HepG2 (cell line): Measurements from ENCODE around the gene SOX9. TPM values are rescaled to one million over a fixed set of nuclear protein-coding genes. Genes with fewer than 3 reads are reported as not detected.

Experiments
- ATF1 ChIP-seq: IDR thresholded peaks from 2 replicates; pipeline ENCODE4 v1.6.1; 2016; ENCODE audit warnings: mild to moderate bottlenecking, control low read depth
- ATRX ChIP-seq: sonication (generic); formaldehyde crosslinking; IDR thresholded peaks from 2 replicates; pipeline ENCODE4 v1.4.0; 2020; ENCODE audit warnings: missing genetic modification reagents, borderline replicate concordance
- MED13 ChIP-seq: sonication (generic); formaldehyde crosslinking; IDR thresholded peaks from 2 replicates; pipeline ENCODE4 v1.5.0; 2020; ENCODE audit warnings: missing genetic modification reagents
- MIER3 ChIP-seq: IDR thresholded peaks from 2 replicates; pipeline ENCODE4 v1.6.1; 2016; ENCODE audit warnings: missing compliant biosample characterization, borderline replicate concordance
- NFE2 ChIP-seq: sonication (generic); formaldehyde crosslinking; IDR thresholded peaks from 2 replicates; pipeline ENCODE4 v1.4.0; 2020; ENCODE audit warnings: missing genetic modification reagents
- NFE2L1 ChIP-seq: sonication (generic); formaldehyde crosslinking; IDR thresholded peaks from 2 replicates; pipeline ENCODE4 v1.4.0; 2020; ENCODE audit warnings: missing genetic modification reagents, mild to moderate bottlenecking, borderline replicate concordance
- NPAS2 ChIP-seq: sonication (generic); formaldehyde crosslinking; IDR thresholded peaks from 2 replicates; pipeline ENCODE4 v1.8.0; 2022; ENCODE audit warnings: mild to moderate bottlenecking, missing genetic modification reagents, borderline replicate concordance
- NR2C2 ChIP-seq: sonication (generic); formaldehyde crosslinking; IDR thresholded peaks from 2 replicates; pipeline ENCODE4 v1.4.0; 2020; ENCODE audit warnings: missing genetic modification reagents, mild to moderate bottlenecking, moderate library complexity, borderline replicate concordance
- SAP130 ChIP-seq: IDR thresholded peaks from 2 replicates; pipeline ENCODE4 v1.6.1; 2016; ENCODE audit warnings: low read depth
- SNAI1 ChIP-seq: sonication (generic); formaldehyde crosslinking; IDR thresholded peaks from 2 replicates; pipeline ENCODE4 v1.5.0; 2020; ENCODE audit warnings: mild to moderate bottlenecking, missing genetic modification reagents, borderline replicate concordance
- TFDP1 ChIP-seq: IDR thresholded peaks from 2 replicates; pipeline ENCODE4 v1.6.1; 2016; ENCODE audit warnings: missing compliant biosample characterization, missing genetic modification reagents, borderline replicate concordance
- TFE3 ChIP-seq: IDR thresholded peaks from 2 replicates; pipeline ENCODE4 v1.6.1; 2016
- U2AF1 ChIP-seq: fragments of 200-400 bp; formaldehyde crosslinking; optimal IDR thresholded peaks from 2 replicates; pipeline ENCODE3; 2017; ENCODE audit warnings: mild to moderate bottlenecking, low read depth, low read length
- ZBTB42 ChIP-seq: sonication (generic); formaldehyde crosslinking; IDR thresholded peaks from 2 replicates; pipeline ENCODE4 v1.5.0; 2020; ENCODE audit warnings: mild to moderate bottlenecking, missing genetic modification reagents
- ZFP37 ChIP-seq: sonication (generic); formaldehyde crosslinking; IDR thresholded peaks from 2 replicates; pipeline ENCODE4 v1.4.0; 2020; ENCODE audit warnings: missing genetic modification reagents, borderline replicate concordance
- ZNF605 ChIP-seq: sonication (generic); formaldehyde crosslinking; IDR thresholded peaks from 2 replicates; pipeline ENCODE4 v1.8.0; 2022; ENCODE audit warnings: mild to moderate bottlenecking, missing genetic modification reagents
- ZNF749 ChIP-seq: sonication (generic); formaldehyde crosslinking; IDR thresholded peaks from 2 replicates; pipeline ENCODE4 v1.8.0; 2022; ENCODE audit warnings: mild to moderate bottlenecking, missing genetic modification reagents, moderate library complexity, borderline replicate concordance
- polyA plus RNA-seq, 8 experiments: library from polyadenylated mRNA; depleted of rRNA in 3 of 8; stranded (reverse) in 7 of 8; unstranded in 1 of 8; fragments of >200 nt; fragmentation: Illumina TruSeq in 4 of 8; extraction: Trizol in 4 of 8; gene quantifications; 2 replicates each; pipeline versions ENCODE4 v1.2.1 to v1.2.3, GENCODE V29; 2011 to 2016; ENCODE audit warnings: low read depth in 4 of 8, missing spikeins in 1 of 8, mixed read lengths in 1 of 8; ENCODE audit not compliant: insufficient read depth in 1 of 8
- total RNA-seq, 5 experiments: library from RNA; depleted of rRNA; stranded (reverse); fragments of >200 nt; fragmentation: Illumina TruSeq; extraction: Trizol; gene quantifications; 2 replicates each; pipeline ENCODE4 v1.2.3, GENCODE V29; 2016; ENCODE audit warnings: low read depth in 1 of 5
- TF ChIP-seq, protein P1 (sequence below): IDR thresholded peaks from 2 replicates; pipeline ENCODE4 v1.6.1; 2018; ENCODE audit warnings: missing genetic modification reagents, mild to moderate bottlenecking, missing compliant biosample characterization
- TF ChIP-seq, protein P2 (sequence below): sonication (generic); formaldehyde crosslinking; IDR thresholded peaks from 2 replicates; pipeline ENCODE4 v1.5.0; 2020; ENCODE audit warnings: missing genetic modification reagents, mild to moderate bottlenecking, borderline replicate concordance
- TF ChIP-seq, protein P3 (sequence below): sonication (generic); formaldehyde crosslinking; IDR thresholded peaks from 2 replicates; pipeline ENCODE4 v1.4.0; 2020; ENCODE audit warnings: missing genetic modification reagents, borderline replicate concordance
- TF ChIP-seq, protein P4 (sequence below): IDR thresholded peaks from 2 replicates; pipeline ENCODE4 v1.6.1; 2016; ENCODE audit warnings: missing compliant biosample characterization, missing genetic modification reagents, borderline replicate concordance

The SOX9 gene
- total and polyA plus RNA-seq, 2 of the 13 experiments (the other 11 are each of a cell fraction or from before 2014, with no cell fraction given): 16.1 to 27.6 TPM

DNA sequence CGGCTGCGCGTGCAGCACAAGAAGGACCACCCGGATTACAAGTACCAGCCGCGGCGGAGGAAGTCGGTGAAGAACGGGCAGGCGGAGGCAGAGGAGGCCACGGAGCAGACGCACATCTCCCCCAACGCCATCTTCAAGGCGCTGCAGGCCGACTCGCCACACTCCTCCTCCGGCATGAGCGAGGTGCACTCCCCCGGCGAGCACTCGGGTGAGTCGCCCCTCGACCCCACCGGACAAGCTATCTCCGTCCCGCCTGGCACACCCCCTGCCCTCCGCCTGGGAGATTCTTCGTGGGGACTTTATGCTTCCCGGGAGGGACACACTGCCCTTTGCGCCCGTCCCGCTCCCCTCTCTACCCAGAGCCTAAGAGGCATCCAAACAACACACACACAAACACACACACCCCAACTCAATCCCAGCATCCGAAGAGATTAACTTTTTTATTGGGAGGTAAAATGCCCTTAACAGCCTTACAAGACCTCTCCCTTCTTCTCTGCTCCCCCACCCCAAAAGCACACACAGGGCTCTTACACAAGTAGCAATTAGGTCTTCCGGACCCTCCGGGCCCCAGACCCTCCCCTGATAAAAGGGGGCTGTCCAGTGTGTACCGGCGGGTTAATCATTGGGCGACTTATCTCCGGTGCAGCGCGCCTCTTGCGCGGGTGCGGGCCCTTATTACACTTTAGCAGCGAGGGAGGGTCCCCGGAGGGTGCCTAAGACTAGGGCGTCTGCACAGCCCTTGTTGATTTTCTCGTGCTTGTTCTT is 2.1 kb downstream of the SOX9 start (continued):
- TF ChIP-seq NPAS2 (no peak), ATRX (CRISPR knock-in tag) (no peak), MED13 (CRISPR knock-in tag) (peak; percentile 93), ATF1 (no peak), SAP130 (CRISPR knock-in tag) (peak; percentile 68), ZNF749 (no peak), ZNF605 (CRISPR knock-in tag) (peak; percentile 59), NFE2 (CRISPR knock-in tag) (no peak), ZFP37 (CRISPR knock-in tag) (no peak; the same call in 1 of the 2 replicates), TFE3 (peak; percentile 51), TFDP1 (CRISPR knock-in tag) (0 out of 2 replicates have a peak, but pooled peaks have one; percentile 38), NR2C2 (CRISPR knock-in tag) (peak; percentile 53; the same call in 1 of the 2 replicates), ZBTB42 (0 out of 2 replicates have a peak, but pooled peaks have one; percentile 67), SNAI1 (no peak), MIER3 (CRISPR knock-in tag) (peak; percentile 39; the same call in 1 of the 2 replicates), U2AF1 (no peak), NFE2L1 (CRISPR knock-in tag) (no peak)
- TF ChIP-seq, protein P1, sequence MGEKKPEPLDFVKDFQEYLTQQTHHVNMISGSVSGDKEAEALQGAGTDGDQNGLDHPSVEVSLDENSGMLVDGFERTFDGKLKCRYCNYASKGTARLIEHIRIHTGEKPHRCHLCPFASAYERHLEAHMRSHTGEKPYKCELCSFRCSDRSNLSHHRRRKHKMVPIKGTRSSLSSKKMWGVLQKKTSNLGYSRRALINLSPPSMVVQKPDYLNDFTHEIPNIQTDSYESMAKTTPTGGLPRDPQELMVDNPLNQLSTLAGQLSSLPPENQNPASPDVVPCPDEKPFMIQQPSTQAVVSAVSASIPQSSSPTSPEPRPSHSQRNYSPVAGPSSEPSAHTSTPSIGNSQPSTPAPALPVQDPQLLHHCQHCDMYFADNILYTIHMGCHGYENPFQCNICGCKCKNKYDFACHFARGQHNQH (CRISPR knock-in tag): 0 out of 2 replicates have a peak, but pooled peaks have one; percentile 13
- TF ChIP-seq, protein P2, sequence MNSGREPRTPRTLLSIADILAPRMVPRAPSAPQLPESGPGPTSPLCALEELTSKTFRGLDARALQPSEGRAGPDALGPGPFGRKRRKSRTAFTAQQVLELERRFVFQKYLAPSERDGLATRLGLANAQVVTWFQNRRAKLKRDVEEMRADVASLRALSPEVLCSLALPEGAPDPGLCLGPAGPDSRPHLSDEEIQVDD (CRISPR knock-in tag): no peak
- TF ChIP-seq, protein P3, sequence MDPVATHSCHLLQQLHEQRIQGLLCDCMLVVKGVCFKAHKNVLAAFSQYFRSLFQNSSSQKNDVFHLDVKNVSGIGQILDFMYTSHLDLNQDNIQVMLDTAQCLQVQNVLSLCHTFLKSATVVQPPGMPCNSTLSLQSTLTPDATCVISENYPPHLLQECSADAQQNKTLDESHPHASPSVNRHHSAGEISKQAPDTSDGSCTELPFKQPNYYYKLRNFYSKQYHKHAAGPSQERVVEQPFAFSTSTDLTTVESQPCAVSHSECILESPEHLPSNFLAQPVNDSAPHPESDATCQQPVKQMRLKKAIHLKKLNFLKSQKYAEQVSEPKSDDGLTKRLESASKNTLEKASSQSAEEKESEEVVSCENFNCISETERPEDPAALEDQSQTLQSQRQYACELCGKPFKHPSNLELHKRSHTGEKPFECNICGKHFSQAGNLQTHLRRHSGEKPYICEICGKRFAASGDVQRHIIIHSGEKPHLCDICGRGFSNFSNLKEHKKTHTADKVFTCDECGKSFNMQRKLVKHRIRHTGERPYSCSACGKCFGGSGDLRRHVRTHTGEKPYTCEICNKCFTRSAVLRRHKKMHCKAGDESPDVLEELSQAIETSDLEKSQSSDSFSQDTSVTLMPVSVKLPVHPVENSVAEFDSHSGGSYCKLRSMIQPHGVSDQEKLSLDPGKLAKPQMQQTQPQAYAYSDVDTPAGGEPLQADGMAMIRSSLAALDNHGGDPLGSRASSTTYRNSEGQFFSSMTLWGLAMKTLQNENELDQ (CRISPR knock-in tag): no peak
- TF ChIP-seq, protein P4, sequence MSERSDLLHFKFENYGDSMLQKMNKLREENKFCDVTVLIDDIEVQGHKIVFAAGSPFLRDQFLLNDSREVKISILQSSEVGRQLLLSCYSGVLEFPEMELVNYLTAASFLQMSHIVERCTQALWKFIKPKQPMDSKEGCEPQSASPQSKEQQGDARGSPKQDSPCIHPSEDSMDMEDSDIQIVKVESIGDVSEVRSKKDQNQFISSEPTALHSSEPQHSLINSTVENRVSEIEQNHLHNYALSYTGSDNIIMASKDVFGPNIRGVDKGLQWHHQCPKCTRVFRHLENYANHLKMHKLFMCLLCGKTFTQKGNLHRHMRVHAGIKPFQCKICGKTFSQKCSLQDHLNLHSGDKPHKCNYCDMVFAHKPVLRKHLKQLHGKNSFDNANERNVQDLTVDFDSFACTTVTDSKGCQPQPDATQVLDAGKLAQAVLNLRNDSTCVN (CRISPR knock-in tag): no peak
